Right renal cortex interstitium (tissue), 3 donors: ENCODE measurements around the gene RSRC2. TPM values are rescaled to one million over a fixed set of nuclear protein-coding genes. Genes with fewer than 3 reads are reported as not detected.
A peak's percentile ranks its signal among the peaks of the same experiment; 100 is the strongest.
"Not testable (repeated sequence)": the region's sequence is repeated elsewhere in the genome, so short reads cannot be mapped to it uniquely, and the experiment has no call there.

Experiments used
- DNase-seq, 3 donors: peaks; one replicate each; pipeline ENCODE4 v3.0.0-alpha.2; 2013; ENCODE audit warnings: low read depth in 3 of 3, low spot score in 2 of 3
- polyA plus RNA-seq, 3 donors: library from polyadenylated mRNA; unstranded; fragments of 120-200 nt; gene quantifications; one replicate each; pipeline ENCODE4 v1.2.1, GENCODE V29; 2013; ENCODE audit not compliant: insufficient read length in 3 of 3

RSRC2 gene
- polyA plus RNA-seq, 3 donors = 215 to 259 (median 225) TPM

- no peak for DNase-seq
Measured at GRCh38 chr12:122519418-122519817, 7.3 kb downstream of the RSRC2 start.

GRCh38 chr12:122518908-122519307, 7.8 kb downstream of the RSRC2 start:
- DNase-seq = no peak

GRCh38 chr12:122517877-122518276, 8.9 kb downstream of the RSRC2 start:
- DNase-seq = no peak

DNA sequence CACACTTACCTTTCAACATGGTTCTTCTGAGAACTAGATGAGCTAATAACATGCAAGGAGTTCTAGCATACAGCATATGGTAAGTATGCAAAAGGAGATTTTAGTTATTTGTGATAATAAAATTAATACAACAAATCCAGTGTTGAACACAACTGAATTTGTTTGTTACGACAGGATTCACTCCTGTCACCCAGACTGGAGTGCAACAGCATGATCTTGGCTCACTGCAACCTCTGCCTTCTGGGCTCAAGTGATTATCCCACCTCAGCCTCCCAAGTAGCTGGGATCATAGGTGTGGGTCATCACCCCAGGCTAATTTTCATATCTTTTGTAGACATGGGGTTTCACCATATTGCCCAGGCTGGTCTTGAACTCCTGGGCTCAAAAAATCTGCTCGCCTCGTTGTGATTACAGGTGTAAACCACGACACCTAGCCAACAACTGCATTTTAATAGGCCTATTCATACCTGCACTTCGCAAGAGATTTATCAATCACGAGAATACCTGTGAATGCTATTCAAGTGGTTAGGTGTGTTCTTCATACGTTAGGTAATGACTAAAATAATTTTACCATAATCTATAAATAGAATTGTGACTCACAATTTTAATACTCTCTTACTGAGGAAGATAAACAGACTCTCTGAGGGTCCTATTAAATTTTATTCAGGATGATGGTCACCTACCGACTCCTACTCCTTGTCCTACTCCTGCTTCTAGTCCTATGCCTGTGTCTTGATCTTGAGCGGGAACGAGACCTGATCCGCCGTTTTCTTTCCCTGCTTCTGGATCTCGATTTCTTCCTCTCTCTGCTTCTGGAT, 10.0 kb downstream of the RSRC2 start:
- DNase-seq = no peak

DNA sequence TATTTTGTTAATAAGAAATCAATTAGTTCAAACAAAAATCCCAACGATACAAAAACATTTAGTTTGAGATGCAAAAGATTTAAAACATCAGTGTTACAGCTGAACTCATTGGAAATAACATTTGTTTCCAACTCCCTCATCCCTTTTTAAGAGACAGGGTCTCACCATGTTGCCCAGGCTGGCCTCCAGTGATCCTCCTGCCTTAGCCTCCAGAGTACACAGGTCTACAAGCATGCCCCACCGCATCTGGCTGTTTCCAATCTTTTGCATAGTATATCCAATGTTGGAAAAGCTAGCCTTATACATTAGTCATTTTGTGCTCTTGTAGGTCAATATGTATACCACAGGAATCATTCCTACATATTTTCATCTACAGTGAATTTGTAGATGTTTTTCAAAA, 11.5 kb downstream of the RSRC2 start:
- no peak for DNase-seq

- DNase-seq = no peak
Measured at GRCh38 chr12:122513660-122514059, 13.1 kb downstream of the RSRC2 start.

DNA sequence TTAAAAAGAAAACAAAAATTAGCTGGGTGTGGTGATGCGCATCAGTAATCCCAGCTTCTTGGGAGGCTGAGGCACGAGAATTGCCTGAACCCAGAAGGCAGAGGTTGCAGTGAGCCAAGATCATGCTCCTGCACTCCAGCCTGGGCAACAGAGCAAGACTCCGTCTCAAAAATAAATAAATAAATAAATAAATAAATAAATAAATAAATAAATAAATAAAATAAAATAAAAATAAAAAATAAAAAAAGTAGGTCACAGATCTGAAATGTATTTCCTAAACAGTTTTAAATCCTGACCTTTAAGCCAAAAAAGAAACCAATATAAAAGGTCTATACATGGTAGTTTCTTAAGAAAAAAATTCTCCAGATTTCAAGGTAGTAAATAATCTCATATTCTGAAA, 13.7 kb downstream of the RSRC2 start:
- not testable (repeated sequence) for DNase-seq

GRCh38 chr12:122508163-122508562, 18.6 kb downstream of the RSRC2 start:
- DNase-seq = no peak

DNA sequence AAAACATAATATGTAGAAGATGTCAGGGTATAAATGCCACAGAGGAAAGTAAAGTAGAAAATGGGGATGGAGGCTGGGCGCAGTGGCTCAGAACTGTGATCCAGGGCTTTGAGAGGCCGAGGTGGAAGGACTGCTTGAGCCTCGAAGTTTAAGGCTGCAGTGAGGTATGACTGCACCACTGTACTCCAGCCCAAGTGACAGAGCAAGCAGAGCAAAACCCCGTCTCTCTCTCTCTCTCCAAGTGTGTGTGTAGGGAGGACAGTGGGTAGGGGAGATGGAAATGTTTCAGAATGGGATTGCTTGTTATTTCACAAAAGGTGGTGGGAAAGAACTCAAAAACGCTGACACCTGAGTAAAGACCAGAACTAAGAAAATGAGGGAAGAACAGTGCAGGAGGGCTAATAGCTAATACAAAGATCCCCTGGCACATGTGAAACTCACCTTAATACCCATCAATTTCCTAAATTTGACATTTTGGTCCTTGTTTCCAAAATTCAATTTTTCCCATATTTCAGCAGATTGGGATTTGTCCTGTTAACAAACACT, 20.3 kb downstream of the RSRC2 start:
- no peak for DNase-seq

- DNase-seq = no peak
Measured at GRCh38 chr12:122505419-122506051, 21.2 kb downstream of the RSRC2 start.

- DNase-seq = no peak
Measured at GRCh38 chr12:122503783-122504590, 22.7 kb downstream of the RSRC2 start.

DNA sequence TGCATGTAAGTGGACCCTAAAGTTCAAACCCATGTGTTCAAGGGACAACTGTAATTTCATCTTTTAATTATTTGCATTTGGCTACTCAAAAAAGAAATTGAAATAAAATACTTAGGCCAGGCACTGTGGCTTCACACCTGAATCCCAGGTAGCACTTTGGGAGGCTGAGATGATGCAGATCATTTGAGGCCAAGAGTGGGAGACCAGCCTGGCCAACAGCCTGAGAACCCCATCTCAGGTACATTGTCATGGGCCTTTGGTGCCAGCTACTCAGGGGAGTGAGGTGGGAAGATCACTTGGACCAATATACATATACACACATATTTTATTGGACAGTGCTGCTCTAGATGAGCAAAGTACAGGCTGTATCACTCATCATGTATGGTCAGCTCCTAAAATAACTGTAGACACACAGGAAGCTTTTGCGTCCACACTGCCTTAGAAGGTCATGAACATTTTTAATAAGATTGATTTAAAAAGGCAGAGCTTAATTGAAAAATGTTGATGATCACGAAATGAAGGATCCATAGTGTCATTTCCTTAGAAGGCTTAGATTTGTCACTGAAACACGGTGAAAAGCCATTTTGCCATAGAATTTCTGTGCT, 23.5 kb downstream of the RSRC2 start:
- DNase-seq = no peak

DNA sequence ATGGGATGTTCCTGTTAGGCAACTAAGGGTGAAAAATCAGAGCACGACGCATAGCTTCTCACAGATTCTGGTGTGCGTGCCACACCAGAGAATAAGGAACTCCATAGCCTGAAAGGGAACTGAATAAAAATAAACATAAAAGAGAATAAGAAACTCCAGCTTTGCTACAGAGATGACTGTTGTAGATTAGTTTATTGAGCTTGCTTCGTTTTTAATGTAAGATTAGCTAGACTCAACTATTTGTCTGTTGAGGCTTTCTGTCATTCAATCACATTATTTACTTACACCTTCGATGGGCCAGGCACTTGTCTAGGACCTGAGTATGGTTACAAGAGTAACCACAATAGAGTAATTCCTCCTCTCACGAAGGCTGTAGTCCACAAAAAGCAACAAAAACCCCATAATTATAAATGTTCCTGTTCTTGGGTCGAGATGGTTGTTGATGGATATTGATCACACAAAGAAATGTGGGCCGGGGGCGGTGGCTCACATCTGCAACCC, 25.2 kb downstream of the RSRC2 start:
- no peak for DNase-seq

GRCh38 chr12:122500685-122501488, 25.8 kb downstream of the RSRC2 start, which contains the start of gene ZCCHC8:
TSS of gene ZCCHC8 (minus strand) at chr12:122500932. CDS start at chr12:122500840, 92 bp downstream.
- DNase-seq = peak; percentile 89 to 96 (median 91)

DNA sequence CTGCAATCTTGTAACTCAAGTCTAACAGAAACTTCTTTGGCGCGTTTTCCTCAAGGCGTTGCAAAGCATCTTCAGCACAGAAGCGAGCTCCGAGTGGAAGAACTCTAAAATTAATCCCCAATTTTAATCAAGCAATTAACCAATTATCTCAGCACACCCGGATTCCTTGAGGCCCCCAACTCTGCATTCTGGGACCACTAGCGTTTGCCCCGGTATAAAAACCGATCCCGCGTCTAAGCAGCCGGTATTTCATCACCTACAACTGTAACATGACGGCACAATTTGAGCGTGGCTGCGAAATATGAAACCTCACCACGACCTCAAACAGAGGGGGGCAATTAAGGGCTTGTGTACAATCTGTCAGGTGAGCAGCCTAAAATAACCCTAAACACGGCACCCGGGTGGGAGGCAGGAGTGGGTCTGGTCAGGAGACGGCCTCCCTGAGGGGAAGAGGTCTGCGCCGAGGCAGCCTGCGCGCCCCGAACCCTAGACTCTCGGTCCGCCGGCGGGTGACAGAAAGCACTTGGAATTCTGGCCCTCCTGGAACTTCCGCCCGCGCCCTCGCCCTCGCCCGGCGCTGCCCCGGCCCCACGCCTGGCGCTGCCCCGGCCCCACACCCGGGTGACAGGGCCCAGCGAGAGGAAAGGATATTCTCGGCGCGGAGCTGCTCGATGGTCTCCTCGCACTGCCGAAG, 26.6 kb downstream of the RSRC2 start:
- DNase-seq = peak; percentile 57 to 64 (median 62)

- no peak for DNase-seq
Measured at GRCh38 chr12:122495258-122495657, 31.5 kb downstream of the RSRC2 start.

GRCh38 chr12:122493222-122493621, 33.5 kb downstream of the RSRC2 start:
- not testable (repeated sequence) for DNase-seq

DNA sequence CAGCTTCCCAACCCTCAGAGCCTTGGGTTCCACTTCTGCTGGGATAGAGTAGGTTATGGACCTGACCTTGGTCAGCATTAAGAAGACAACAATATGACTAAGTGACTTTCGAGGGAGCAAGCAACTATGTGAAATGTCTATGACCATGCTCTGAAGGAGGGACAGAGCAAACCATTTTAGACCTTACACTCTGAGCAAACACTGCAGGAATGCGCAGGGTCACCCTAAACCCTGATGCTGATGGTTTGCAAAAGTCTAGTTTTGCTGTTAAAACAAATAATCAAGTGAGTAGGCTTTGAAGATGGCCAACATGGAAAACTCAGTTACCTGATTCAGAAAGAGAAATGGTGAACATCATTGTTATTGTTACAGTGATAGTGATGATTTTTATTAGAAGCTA, 34.7 kb downstream of the RSRC2 start:
- DNase-seq = no peak

GRCh38 chr12:122489038-122489437, 37.7 kb downstream of the RSRC2 start:
- no peak for DNase-seq
